Measurements from ENCODE around the gene CTU1. TPM values are rescaled to one million over a fixed set of nuclear protein-coding genes. Genes with fewer than 3 reads are reported as not detected.

Gene CTU1
- total and polyA plus RNA-seq, 10 of the 15 experiments (the other 5 are each of a cell fraction or from before 2014, with no cell fraction given): 0.02 to 10.5 (median 3.0) TPM; not detected in 1

DNA sequence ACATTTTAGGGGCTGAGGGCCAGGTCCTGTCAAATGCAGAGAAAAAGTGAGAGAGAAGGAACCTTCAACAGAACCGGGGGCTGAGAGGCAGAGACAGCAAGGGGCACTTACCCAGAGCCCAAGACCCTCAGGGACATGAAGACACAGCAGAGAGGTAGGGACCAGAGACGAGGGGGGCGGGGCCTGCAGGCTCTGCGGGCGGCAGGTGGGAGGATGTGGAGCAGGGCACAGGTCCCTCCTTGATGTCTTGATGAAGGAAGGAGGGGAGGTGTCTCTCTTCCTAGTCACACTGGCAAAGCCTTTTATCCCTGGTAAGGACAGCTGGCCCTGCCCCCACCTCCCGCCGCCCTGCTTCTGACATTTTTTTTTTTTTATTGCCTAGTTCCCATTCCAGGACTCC, 25.6 kb downstream of the CTU1 start, which contains the start of gene KLK14:
KLK14 (minus strand) TSS at position 277 of the 400 bp plus-strand sequence; CDS start at position 4, 273 bp downstream.
- no peak within 1 kb of the TSS for H3K4me3 ChIP-seq
- H3K27ac ChIP-seq (ENCODE audit: control insufficient read depth, insufficient read depth): no peak within 1 kb of the TSS
- no peaks in the 10 kb centered on the region for H3K4me1 ChIP-seq (ENCODE audit: control insufficient read depth, insufficient read depth, low read length)
- TF ChIP-seq JUNB (IDR thresholded peaks at IDR 0.05): no peak
- ChIA-PET POLR2A (no interaction called here), CTCF (no interaction called here), SMC1A (ENCODE audit: uncharacterized antibody, unreplicated experiment) (no interaction called here), RAD21 (ENCODE audit: unreplicated experiment) (no interaction called here)
- DNase-seq (ENCODE audit: low read depth, low spot score) (no peak), FAIRE-seq (no peak), ATAC-seq (no peak)
- in situ Hi-C loops (cut with MboI) (no loop called here), intact Hi-C loops (cut with micrococcal nuclease; ENCODE audit: unreplicated experiment) (no loop called here)
- 20% methylated on average over 7 of the region's 7 CpGs for WGBS (ENCODE audit: insufficient coverage, insufficient replicate concordance, low lambda C conversion rate, missing lambda C conversion rate)
- H3K9ac ChIP-seq (ENCODE audit: control insufficient read depth, insufficient read depth, low read length): no peak within 1 kb of the TSS
- no peaks in the 10 kb centered on the region for H3K79me2 ChIP-seq (ENCODE audit: control insufficient read depth, insufficient read depth, low read length)
- no peak within 1 kb of the TSS for H3K4me2 ChIP-seq (ENCODE audit: control insufficient read depth, insufficient read depth)
- H4K20me1 ChIP-seq (ENCODE audit: control insufficient read depth, insufficient read depth): no peaks in the 10 kb centered on the region
- H3K36me3 ChIP-seq (ENCODE audit: control insufficient read depth in 2 of 2, insufficient read depth in 2 of 2, low read length in 1 of 2): no peaks in the 10 kb centered on the region
- H3K27me3 ChIP-seq (replicated peaks in 1 of 2; ENCODE audit: control insufficient read depth in 2 of 2, insufficient read depth in 2 of 2, low read length in 1 of 2): no peaks in the 10 kb centered on the region
- BruUV-seq (replicated peaks): no TSS peak
- no peak within 1 kb of the TSS for H2AFZ ChIP-seq (ENCODE audit: control insufficient read depth, low read depth, low read length)
- H3K9me3 ChIP-seq (replicated peaks; ENCODE audit: control insufficient read depth, insufficient read depth, low read length): no peaks in the 10 kb centered on the region

DNA sequence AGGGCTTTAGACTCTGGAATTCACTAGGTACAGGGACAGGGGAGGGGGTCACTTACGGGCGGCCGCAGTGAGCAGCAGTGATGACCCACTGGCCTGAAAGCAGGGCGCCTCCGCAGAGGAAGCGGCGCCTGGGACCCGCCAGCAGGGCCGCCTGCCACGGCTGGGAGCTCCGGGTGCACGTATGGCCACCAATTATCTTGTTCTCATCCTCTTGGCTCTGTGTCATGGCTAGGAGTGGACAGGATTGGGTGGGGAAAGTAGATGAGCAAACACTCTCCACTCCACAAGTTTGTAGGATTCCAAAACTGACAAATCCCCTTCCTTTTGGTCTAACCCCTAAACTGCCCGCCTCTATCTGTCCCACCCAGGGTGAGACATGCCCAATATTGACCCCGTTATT, 26.7 kb downstream of the CTU1 start:
- intact Hi-C loops (cut with micrococcal nuclease; ENCODE audit: unreplicated experiment) (no loop called here), in situ Hi-C loops (cut with MboI) (no loop called here)
- RAD21 ChIA-PET (ENCODE audit: unreplicated experiment): no interaction called here
- Histone ChIP-seq H3K4me3 (no peak overlapping the region), H3K27ac (ENCODE audit: control insufficient read depth, insufficient read depth) (no peak overlapping the region), H3K4me2 (ENCODE audit: control insufficient read depth, insufficient read depth) (no peak overlapping the region), H4K20me1 (ENCODE audit: control insufficient read depth, insufficient read depth) (no peaks in the 10 kb centered on the region), H3K4me1 (ENCODE audit: control insufficient read depth, insufficient read depth, low read length) (no peaks in the 10 kb centered on the region), H3K79me2 (ENCODE audit: control insufficient read depth, insufficient read depth, low read length) (no peaks in the 10 kb centered on the region), H3K9ac (ENCODE audit: control insufficient read depth, insufficient read depth, low read length) (no peak overlapping the region), H2AFZ (ENCODE audit: control insufficient read depth, low read depth, low read length) (no peak overlapping the region), H3K36me3 (ENCODE audit: control insufficient read depth in 2 of 2, insufficient read depth in 2 of 2, low read length in 1 of 2) (no peaks in the 10 kb centered on the region), H3K27me3 (replicated peaks in 1 of 2; ENCODE audit: control insufficient read depth in 2 of 2, insufficient read depth in 2 of 2, low read length in 1 of 2) (no peaks in the 10 kb centered on the region), H3K9me3 (replicated peaks; ENCODE audit: control insufficient read depth, insufficient read depth, low read length) (no peaks in the 10 kb centered on the region)
- no peak for ATAC-seq
- FAIRE-seq: no peak
- no TSS peak for BruUV-seq (replicated peaks)
- no peak for DNase-seq (ENCODE audit: low read depth, low spot score)
- 59% methylated on average over 14 of the region's 14 CpGs for WGBS (ENCODE audit: insufficient coverage, insufficient replicate concordance, low lambda C conversion rate, missing lambda C conversion rate)
- CTCF ChIA-PET: interaction anchor here (1.3 kb wide), 1 partner anchor 24 kb away, joined by 3 read pairs; no protein-coding TSS in a partner anchor
- SMC1A ChIA-PET (ENCODE audit: uncharacterized antibody, unreplicated experiment): no interaction called here
- POLR2A ChIA-PET: no interaction called here
- TF ChIP-seq CBFB (IDR thresholded peaks at IDR 0.05; ENCODE audit: low read depth) (no peak), JUNB (IDR thresholded peaks at IDR 0.05) (no peak), ETV6 (conservative IDR thresholded peaks at IDR 0.05 in 1 of 2, IDR thresholded peaks at IDR 0.05 in 1 of 2; ENCODE audit: borderline replicate concordance in 1 of 2, low read depth in 1 of 2) (no peak), TCF7 (IDR thresholded peaks at IDR 0.05; ENCODE audit: borderline replicate concordance) (no peak), ZSCAN29 (IDR thresholded peaks at IDR 0.05) (no peak), ZNF622 (IDR thresholded peaks at IDR 0.05) (no peak), JUND (IDR thresholded peaks at IDR 0.05; ENCODE audit: low read depth, low read length) (no peak), CHD4 (IDR thresholded peaks at IDR 0.05) (no peak), EED (IDR thresholded peaks at IDR 0.05; ENCODE audit: low read depth) (no peak)
- TF ChIP-seq, protein P1, sequence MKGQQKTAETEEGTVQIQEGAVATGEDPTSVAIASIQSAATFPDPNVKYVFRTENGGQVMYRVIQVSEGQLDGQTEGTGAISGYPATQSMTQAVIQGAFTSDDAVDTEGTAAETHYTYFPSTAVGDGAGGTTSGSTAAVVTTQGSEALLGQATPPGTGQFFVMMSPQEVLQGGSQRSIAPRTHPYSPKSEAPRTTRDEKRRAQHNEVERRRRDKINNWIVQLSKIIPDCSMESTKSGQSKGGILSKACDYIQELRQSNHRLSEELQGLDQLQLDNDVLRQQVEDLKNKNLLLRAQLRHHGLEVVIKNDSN (IDR thresholded peaks at IDR 0.05; ENCODE audit: borderline replicate concordance, extremely low read length, insufficient read depth, low read depth, low read length): no peak
- TF ChIP-seq, protein P2, sequence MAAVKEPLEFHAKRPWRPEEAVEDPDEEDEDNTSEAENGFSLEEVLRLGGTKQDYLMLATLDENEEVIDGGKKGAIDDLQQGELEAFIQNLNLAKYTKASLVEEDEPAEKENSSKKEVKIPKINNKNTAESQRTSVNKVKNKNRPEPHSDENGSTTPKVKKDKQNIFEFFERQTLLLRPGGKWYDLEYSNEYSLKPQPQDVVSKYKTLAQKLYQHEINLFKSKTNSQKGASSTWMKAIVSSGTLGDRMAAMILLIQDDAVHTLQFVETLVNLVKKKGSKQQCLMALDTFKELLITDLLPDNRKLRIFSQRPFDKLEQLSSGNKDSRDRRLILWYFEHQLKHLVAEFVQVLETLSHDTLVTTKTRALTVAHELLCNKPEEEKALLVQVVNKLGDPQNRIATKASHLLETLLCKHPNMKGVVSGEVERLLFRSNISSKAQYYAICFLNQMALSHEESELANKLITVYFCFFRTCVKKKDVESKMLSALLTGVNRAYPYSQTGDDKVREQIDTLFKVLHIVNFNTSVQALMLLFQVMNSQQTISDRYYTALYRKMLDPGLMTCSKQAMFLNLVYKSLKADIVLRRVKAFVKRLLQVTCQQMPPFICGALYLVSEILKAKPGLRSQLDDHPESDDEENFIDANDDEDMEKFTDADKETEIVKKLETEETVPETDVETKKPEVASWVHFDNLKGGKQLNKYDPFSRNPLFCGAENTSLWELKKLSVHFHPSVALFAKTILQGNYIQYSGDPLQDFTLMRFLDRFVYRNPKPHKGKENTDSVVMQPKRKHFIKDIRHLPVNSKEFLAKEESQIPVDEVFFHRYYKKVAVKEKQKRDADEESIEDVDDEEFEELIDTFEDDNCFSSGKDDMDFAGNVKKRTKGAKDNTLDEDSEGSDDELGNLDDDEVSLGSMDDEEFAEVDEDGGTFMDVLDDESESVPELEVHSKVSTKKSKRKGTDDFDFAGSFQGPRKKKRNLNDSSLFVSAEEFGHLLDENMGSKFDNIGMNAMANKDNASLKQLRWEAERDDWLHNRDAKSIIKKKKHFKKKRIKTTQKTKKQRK (IDR thresholded peaks at IDR 0.05; ENCODE audit: low read depth, low read length): no peak
- TF ChIP-seq, protein P3, sequence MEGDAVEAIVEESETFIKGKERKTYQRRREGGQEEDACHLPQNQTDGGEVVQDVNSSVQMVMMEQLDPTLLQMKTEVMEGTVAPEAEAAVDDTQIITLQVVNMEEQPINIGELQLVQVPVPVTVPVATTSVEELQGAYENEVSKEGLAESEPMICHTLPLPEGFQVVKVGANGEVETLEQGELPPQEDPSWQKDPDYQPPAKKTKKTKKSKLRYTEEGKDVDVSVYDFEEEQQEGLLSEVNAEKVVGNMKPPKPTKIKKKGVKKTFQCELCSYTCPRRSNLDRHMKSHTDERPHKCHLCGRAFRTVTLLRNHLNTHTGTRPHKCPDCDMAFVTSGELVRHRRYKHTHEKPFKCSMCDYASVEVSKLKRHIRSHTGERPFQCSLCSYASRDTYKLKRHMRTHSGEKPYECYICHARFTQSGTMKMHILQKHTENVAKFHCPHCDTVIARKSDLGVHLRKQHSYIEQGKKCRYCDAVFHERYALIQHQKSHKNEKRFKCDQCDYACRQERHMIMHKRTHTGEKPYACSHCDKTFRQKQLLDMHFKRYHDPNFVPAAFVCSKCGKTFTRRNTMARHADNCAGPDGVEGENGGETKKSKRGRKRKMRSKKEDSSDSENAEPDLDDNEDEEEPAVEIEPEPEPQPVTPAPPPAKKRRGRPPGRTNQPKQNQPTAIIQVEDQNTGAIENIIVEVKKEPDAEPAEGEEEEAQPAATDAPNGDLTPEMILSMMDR (IDR thresholded peaks at IDR 0.05 in 2 of 3, conservative IDR thresholded peaks at IDR 0.05 in 1 of 3; ENCODE audit: control insufficient read depth in 2 of 3, extremely low read depth in 1 of 3, insufficient read depth in 1 of 3, low read depth in 3 of 3, low read length in 3 of 3): no peak

All from GM12878 (cell line).